HepG2 (cell line): ENCODE measurements around the gene WSCD2.

Experiments used
- MYC ChIP-seq: sonication (generic); formaldehyde crosslinking; IDR thresholded peaks from 2 replicates; pipeline ENCODE4 v1.9.0; 2021; ENCODE audit warnings: missing genetic modification reagents, borderline replicate concordance
- POLR2A ChIP-seq, 2 experiments: IDR thresholded peaks; 2 replicates each; pipeline ENCODE4 v1.6.1; 2011; ENCODE audit warnings: low read depth in 2 of 2, low read length in 2 of 2, mild to moderate bottlenecking in 1 of 2, moderate library complexity in 1 of 2; ENCODE audit not compliant: insufficient read depth in 1 of 2
- RBM22 ChIP-seq: fragments of 200-400 bp; formaldehyde crosslinking; optimal IDR thresholded peaks from 2 replicates; pipeline ENCODE3; 2017; ENCODE audit warnings: mild to moderate bottlenecking, low read length, moderate library complexity

GRCh38 chr12:108152170-108152538 lies 23.1 kb downstream of the WSCD2 start:
- TF ChIP-seq MYC (no peak), POLR2A (IDR thresholded peaks at IDR 0.05; ENCODE audit: insufficient read depth in 1 of 2, low read depth in 2 of 2, low read length in 2 of 2) (no peak), RBM22 (no peak)
